ENCODE results near the gene PHTF2.
"Not testable (repeated sequence)": the region's sequence is repeated elsewhere in the genome, so short reads cannot be mapped to it uniquely, and the experiment has no call there.

The PHTF2 gene

DNA sequence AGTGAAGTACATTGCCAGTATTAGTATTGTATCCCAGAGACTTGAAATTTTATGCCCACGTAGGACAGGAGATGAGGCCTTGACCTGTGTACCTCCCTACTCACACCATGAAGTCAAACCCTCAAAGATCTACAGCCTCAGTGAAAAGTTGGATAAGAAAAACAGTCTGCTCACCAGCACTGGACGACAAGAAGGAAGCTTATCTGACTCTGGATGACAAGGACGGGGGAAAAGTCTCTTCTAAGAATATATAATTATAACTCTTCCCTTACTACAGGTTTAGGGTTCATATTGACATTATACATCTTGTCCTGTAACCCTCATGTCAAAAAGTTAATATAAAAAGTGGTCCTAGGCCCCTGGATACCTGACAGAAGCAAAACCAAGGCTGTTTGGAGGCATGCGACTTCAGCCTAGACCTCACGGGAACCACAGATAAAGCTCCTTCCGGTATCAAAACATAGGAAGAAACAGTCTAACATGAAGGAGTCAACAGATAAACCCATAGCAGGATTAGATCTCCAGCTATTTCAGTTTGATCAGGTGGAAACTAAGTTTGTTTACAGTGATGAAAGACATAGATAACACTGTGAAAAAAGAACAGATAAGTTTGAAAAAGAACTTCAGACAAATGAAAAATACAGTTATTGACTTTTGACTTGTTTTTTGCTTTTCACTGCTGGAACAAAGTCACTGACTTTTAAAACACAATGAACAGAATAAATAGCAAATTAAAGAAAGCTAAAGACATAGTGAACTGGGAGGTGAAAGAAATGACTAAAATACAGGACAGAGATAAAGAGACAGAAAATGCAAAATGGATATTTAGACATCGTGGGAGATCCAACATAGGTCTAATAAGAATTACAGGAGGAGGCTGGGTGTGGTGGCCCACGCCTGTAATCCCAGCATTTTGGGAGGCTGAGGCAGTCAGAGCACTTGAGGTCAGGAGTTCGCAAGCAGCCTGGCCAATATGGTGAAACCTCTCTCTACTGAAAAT, 145.9 kb downstream of the PHTF2 start:
- DNase-seq, result no peak

DNA sequence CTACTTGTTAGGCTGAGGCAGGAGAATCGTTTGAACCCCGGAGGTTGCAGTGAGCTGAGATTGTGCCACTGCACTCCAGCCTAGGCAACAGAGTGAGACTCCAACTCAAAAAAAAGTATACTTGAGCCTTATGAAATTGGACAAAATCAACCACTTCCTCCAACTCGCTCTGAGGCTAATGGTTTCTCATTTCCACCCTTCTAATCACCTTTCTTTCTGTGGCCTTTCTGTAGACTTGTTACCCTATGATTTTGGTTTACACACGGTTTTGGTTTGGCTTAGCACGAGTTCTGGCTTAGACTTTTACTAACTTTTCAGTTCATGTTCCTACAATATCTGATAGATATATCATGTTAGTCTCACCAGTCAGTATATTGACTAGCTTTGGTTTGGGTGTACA, 152.0 kb downstream of the PHTF2 start:
- no peak for DNase-seq

DNA sequence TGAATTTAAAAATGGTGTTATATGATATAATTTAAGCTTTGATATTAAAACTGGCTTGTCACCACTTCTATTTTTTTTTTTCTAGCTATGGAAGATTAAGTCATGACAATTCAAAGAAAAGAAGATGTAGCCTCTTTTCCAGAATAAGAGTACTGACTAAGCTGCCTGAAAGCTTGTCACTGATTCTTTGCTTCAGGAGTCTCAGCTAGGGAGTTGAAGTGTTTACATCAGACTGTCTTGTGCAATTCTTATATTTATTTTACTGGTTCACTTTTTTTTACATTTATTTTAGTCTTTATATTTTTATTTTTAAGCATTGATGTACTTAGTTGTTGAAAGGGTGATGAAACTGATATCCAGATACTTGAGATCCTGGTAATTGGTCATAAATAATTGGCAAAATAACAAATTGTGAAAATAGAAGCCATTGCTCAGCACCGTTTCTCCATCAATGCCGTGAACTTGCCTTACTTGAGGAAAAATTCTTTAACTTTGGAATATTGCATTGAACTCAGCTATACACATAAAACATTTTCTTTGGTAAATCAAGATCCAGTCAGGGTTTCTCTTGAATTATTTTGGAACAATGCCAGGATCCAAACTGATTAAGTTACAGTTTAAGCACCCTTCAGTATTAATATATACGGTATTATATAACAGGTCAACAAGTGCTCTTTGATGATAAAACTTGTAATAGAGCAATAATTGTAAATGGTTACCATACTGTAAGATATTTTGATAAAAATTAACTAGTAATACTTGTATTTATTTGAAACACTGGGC, 156.4 kb downstream of the PHTF2 start:
- DNase-seq, result no peak

DNA sequence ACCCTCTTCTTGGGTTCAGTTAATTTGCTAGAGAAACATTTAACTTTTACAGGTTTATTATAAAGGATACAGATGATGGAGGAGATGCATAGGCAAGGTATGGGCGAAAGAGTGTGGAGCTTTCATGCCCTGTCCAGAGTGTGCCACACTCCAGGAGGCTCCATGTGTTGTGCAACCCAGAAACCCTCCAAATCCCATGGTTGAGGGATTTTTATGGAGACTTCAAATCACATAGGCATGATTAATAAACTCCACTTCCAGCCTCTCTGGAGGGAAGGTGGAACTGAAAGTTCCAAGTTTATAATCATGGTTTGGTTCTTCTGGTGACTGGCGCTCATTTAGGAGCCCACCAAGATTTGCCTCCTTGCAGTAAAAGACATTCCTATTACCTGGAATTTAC, 159.9 kb downstream of the PHTF2 start:
- DNase-seq, result no peak

DNA sequence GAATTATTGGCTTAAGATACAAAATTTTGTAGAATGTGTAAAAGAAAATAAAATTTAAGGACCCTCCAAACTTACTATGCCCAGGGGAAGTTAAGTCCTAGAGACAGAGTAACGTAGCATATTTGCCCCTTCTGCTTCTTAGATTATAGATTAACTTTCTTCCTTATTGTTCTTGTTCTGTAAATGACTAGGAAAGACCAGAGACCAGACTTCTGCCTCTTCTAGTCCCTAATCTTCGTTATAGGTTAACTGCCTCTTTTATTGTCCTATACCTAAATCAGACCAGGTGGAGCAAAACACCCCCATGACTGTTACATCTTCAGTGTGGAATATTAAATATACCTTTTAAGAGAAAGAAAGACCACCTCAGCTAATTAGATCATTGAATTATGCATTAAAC, 160.5 kb downstream of the PHTF2 start:
- DNase-seq, result no peak

GRCh38 chr7:77960336-77960735, 161.8 kb downstream of the PHTF2 start:
- DNase-seq, result no peak

GRCh38 chr7:77967429-77967828, 168.9 kb downstream of the PHTF2 start:
- no peak for DNase-seq

- no peak for DNase-seq
Measured at GRCh38 chr7:77971726-77972125, 173.2 kb downstream of the PHTF2 start.

- no peak for DNase-seq
Measured at GRCh38 chr7:77975672-77976480, 177.3 kb downstream of the PHTF2 start.

- DNase-seq, result no peak
Measured at GRCh38 chr7:77979219-77979618, 180.6 kb downstream of the PHTF2 start.

GRCh38 chr7:77980087-77980713, 181.6 kb downstream of the PHTF2 start:
- DNase-seq, result no peak

DNA sequence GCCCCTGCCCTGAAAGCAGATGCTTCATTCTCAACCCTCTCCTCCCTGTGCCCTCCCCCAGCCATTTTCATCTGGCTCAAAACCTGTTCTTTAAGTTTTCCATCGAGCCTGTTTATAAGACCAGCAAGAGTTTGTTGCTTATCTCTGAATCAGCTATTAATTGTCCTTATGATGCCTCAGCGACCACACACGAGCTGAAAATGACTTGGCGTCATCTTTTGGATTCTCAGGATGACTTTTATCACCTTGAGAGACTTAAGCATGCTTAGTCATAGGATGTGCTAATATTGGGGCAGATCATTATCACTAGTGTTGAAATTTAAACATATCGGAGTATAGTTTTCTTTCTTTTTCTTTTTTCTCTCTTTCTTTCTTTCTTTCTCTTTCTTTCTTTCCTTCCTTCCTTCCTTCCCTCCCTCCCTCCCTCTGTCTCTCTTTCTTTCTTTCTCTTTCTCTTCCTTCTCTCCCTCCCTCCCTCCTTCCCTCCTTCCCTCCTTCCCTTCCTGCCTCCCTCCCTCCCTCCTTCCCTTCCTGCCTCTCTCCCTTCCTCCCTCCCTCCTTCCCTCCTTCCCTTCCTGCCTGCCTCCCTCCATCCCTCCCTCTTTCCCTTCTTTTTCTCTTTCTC, 184.5 kb downstream of the PHTF2 start:
- DNase-seq, result no peak

- no peak for DNase-seq
Measured at GRCh38 chr7:77983973-77984372, 185.4 kb downstream of the PHTF2 start.

DNA sequence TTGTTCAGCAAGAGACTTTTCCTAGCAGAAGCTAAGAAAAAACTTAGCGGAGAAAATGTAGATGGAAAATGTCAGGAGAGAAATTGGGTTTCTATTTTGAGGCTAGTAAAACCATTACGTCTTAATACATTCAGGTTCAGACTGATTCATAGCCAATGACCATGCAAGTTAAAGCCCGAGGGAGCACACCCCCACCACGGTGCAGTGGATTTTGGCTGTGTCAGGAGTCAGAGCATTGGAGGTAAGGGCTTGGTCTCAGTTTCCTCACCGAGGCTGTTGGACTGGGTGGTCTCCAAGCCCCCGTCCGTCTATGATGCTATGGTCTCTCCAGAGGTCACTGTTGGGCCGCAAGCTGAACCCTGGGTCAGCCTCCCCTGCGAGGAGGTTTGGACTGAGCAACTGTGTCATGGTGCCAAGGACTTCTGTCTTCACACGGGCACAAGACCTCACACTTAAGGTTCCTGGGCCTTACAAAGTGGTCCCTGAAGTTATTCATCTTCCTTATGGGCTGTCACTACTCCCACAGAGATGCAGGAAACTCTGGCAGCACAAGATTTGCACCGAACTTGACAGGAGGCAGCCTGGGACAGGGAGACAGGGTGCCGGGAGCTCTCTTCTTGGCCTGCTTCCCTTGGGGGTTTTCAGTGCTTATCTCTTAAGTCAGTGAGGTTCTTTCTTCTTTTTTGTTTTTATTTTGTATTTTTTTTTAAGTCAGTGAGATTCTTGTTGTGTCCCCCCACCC, 186.8 kb downstream of the PHTF2 start:
- no peak for DNase-seq

DNA sequence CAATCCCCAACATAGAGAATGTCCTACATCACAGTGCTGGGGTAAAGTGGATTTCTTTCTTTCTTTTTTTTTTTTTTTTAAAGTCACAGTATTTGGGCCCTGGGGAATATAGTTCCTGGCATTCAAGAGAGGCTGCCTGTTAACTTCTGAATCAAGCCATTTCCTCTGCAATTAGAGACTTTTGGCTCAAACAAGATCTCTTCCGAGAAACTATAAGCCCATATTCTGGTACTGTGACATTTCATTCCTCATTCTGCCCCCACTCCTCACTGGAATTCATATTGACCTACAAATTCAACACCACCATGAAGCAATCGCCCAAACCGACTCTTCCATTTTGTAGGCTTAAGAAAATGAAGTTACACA, 187.4 kb downstream of the PHTF2 start:
- no peak for DNase-seq

DNA sequence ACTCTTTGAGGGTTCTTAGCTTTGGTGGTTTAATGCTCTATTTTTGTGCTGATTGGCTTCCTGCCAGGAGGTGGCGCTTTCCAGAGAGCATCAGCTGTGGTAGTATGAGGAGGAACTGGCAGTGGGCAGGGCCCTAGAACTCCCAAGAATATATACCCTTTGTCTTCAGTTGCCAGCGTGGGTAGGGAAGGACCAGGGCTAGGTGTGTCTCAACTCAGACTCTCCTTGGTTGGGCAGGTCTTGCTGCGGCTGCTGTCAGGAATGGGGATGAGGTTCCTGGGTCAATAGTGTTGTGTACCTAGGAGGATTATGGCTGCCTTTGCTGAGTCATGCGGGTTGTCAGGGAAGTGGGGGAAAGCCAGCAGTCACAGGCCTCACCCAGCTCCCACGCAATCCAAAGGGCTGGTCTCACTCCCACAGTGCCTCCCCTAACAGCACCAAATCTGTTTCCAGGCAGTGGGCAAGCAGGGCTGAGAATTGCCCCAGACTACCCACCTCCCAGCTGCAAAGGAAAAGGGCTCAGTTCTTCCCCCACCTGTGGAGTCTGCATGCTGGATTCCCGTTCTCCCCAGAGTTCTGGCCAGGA, 191.5 kb downstream of the PHTF2 start:
- no peak for DNase-seq

DNA sequence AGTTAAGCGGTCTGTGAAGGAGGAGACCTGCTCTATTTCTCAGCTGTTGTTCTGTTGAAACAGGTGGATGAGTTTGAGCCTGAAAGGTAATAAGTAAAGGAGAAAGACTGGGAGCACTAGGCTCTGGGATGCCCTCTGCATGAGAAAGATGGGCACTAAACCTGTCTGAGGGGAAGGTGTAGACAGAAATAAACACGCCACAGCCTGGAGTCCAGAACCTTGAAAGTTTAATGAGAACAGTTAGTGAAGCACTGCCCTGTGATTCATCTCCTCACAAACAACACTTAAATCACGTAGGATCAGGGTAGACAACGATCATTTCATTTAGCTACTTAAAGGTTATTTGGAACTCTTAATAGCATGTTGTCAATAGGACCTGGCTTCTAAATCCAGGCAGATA, 193.1 kb downstream of the PHTF2 start:
- DNase-seq, result no peak

GRCh38 chr7:77993838-77994237, 195.3 kb downstream of the PHTF2 start:
- no peak for DNase-seq

DNA sequence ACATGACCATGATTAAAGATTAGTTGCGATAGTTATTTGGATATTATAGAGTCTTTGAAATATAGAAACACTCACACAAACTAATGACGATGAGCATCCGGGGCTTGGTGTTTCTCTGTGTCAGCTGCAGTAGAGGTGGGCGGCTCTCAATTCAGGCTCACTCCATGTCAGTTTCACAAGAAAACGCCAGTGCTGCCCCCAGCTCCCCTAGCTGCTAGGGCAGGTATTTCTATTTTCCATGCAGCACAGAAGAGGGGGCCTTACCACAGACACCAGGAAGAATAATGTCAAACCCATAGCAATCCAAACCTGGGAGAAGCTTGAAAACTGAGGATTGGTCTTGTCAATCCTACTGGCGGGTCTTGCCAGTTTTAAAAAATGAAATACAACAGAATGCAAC, 197.1 kb downstream of the PHTF2 start:
- DNase-seq, result no peak

GRCh38 chr7:77999168-77999567, 200.6 kb downstream of the PHTF2 start:
- not testable (repeated sequence) for DNase-seq

DNA sequence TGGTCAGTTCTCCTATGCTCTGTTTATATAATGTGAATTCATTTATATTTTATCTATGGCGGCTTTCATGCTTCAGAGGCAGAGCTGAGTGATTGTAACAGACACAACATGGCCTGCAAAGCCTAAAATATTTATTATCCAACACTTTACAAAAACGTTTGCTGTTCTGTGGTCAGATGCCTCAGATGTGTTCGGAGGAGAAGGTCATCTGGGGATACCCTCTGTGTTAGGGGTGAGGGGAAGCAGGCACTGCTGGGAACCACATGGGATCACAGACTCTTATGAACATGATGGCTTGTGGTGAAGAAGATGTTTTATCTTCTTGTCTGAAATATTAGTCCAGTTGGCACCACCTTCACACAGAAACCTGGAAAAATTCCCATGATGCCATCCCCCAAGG, 203.4 kb downstream of the PHTF2 start:
- DNase-seq, result no peak

All from activated effector memory CD4-positive, alpha-beta T cell treated with Interleukin-2 at 50 U/mL for 16 hours (primary cell).